ENCODE data around the gene LMX1A. TPM values are rescaled to one million over a fixed set of nuclear protein-coding genes. Genes with fewer than 3 reads are reported as not detected.

Gene LMX1A
- total RNA-seq, 1 experiment from 2014 or later = not detected

DNA sequence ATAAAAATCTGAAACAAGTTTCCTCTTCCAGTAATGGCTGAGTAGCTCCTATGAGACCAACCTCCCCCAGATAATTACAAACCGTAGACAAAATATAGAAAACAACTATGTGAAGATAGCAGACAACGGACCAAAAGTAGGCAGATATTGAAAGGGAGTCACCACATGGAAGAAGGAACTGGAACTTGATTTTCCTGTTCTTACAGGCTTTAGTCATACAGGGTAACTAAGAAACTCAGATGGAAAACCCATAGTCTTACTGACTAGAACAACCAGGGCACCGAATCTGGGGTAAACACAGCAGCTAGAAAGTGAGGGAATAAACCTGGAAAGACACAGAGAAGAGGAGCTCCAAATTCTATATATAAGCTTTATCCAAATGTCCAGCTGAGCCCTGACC is 26.0 kb downstream of the LMX1A start (continued):
- TF ChIP-seq HMGXB4 (CRISPR knock-in tag; IDR thresholded peaks at IDR 0.05) = no peak
- TF ChIP-seq ARID4B (CRISPR knock-in tag; IDR thresholded peaks at IDR 0.05; ENCODE audit: borderline replicate concordance) = no peak
- TF ChIP-seq ZNF121 (CRISPR knock-in tag; IDR thresholded peaks at IDR 0.05) = no peak
- TF ChIP-seq ZNF317 (CRISPR knock-in tag; IDR thresholded peaks at IDR 0.05; ENCODE audit: borderline replicate concordance, low read depth) = no peak
- TF ChIP-seq ATF2 (CRISPR knock-in tag; IDR thresholded peaks at IDR 0.05; ENCODE audit: borderline replicate concordance, low read depth) = no peak
- TF ChIP-seq, protein P1, sequence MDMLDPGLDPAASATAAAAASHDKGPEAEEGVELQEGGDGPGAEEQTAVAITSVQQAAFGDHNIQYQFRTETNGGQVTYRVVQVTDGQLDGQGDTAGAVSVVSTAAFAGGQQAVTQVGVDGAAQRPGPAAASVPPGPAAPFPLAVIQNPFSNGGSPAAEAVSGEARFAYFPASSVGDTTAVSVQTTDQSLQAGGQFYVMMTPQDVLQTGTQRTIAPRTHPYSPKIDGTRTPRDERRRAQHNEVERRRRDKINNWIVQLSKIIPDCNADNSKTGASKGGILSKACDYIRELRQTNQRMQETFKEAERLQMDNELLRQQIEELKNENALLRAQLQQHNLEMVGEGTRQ (CRISPR knock-in tag; IDR thresholded peaks at IDR 0.05) = no peak
- TF ChIP-seq ETV6 (CRISPR knock-in tag; IDR thresholded peaks at IDR 0.05) = no peak

DNA sequence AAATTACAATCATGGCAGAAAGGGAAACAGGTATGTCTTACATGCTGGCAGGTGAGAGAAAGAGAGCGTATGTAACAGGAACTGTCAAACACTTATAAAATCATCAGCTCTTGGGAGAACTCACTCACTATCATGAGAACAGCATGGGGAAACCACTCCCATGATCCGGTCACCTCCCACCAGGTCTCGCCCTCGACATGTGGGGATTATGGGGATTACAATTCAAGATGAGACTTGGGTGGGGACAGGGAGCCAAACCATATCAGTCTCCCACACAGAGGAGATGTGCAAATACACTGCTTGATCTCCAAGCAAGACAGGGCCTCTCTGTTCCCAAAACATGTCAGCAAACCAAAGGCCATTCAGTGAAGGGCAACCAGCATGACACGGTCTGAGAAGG is 27.4 kb downstream of the LMX1A start:
- TF ChIP-seq ZNF263 (CRISPR knock-in tag; IDR thresholded peaks at IDR 0.05; ENCODE audit: low read depth) (no peak), NFATC4 (CRISPR knock-in tag; IDR thresholded peaks at IDR 0.05) (no peak), ERG (CRISPR knock-in tag; IDR thresholded peaks at IDR 0.05) (no peak), E2F4 (CRISPR knock-in tag; IDR thresholded peaks at IDR 0.05; ENCODE audit: borderline replicate concordance, low read depth) (no peak)
- TF ChIP-seq, protein P2, sequence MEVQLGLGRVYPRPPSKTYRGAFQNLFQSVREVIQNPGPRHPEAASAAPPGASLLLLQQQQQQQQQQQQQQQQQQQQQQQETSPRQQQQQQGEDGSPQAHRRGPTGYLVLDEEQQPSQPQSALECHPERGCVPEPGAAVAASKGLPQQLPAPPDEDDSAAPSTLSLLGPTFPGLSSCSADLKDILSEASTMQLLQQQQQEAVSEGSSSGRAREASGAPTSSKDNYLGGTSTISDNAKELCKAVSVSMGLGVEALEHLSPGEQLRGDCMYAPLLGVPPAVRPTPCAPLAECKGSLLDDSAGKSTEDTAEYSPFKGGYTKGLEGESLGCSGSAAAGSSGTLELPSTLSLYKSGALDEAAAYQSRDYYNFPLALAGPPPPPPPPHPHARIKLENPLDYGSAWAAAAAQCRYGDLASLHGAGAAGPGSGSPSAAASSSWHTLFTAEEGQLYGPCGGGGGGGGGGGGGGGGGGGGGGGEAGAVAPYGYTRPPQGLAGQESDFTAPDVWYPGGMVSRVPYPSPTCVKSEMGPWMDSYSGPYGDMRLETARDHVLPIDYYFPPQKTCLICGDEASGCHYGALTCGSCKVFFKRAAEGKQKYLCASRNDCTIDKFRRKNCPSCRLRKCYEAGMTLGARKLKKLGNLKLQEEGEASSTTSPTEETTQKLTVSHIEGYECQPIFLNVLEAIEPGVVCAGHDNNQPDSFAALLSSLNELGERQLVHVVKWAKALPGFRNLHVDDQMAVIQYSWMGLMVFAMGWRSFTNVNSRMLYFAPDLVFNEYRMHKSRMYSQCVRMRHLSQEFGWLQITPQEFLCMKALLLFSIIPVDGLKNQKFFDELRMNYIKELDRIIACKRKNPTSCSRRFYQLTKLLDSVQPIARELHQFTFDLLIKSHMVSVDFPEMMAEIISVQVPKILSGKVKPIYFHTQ (CRISPR knock-in tag; IDR thresholded peaks at IDR 0.05) = no peak
- ATAC-seq (no peak), DNase-seq (ENCODE audit: low spot score) (no peak)
- Mint-ChIP-seq H3K27ac (no peak overlapping the region), H3K4me1 (no peaks in the 10 kb centered on the region), H3K4me3 (no peak overlapping the region), H3K27me3 (ENCODE audit: low read depth) (no peaks in the 10 kb centered on the region), H3K9me3 (no peaks in the 10 kb centered on the region), H3K36me3 (no peaks in the 10 kb centered on the region)
- ChIA-PET CTCF (interaction anchor here (1.3 kb wide), 1 partner anchor 38 kb away, joined by 4 read pairs; no protein-coding TSS in a partner anchor), POLR2A (no interaction called here)

Measured in WTC11 (cell line).